ENCODE measurements around the gene ZMIZ2. TPM values are rescaled to one million over a fixed set of nuclear protein-coding genes. Genes with fewer than 3 reads are reported as not detected.

Gene ZMIZ2
- polyA plus RNA-seq, 1 donor (not counting 4 experiments of a cell fraction or from before 2014, with no cell fraction given) = 3.2 TPM

DNA sequence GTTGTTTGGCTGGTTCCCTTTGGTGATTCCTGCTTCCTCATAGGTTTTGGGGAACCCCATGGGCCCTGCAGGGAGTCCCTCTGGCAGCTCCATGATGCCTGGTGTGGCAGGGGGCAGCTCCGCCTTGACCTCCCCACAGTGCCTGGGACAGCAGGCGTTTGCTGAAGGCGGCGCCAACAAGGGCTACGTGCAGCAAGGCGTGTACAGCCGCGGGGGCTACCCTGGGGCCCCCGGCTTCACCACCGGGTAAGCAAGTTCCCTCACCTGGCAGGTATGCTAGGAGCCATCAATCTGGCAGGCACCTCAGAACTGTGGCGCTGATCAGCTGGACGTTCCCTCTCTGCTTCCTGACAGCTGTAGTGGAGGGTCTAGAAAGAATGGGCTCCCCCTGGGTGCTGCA is 8.3 kb downstream of the ZMIZ2 start:
- Histone ChIP-seq H3K4me2 (ENCODE audit: control insufficient read depth, extremely low read depth, insufficient read depth, low read depth, low read length) (no peak overlapping the region), H3K27me3 (ENCODE audit: control insufficient read depth, extremely low read depth, insufficient read depth, low read length) (no peaks in the 10 kb centered on the region), H3K36me3 (ENCODE audit: control insufficient read depth in 2 of 2, extremely low read depth in 1 of 2, insufficient read depth in 2 of 2, low read length in 2 of 2) (peaks cover 10 to 12% of the 10 kb centered on the region in 2 experiments), H3K9me1 (ENCODE audit: control insufficient read depth, extremely low read depth, insufficient read depth, low read length) (peaks cover 2% of the 10 kb centered on the region), H3K9me3 (ENCODE audit: control insufficient read depth, low read depth, low read length) (no peaks in the 10 kb centered on the region), H4K20me1 (ENCODE audit: control insufficient read depth, extremely low read depth, insufficient read depth, low read length) (no peaks in the 10 kb centered on the region), H3K9ac (ENCODE audit: control insufficient read depth, extremely low read depth, insufficient read depth, low read length) (no peak overlapping the region), H3K27ac (ENCODE audit: control insufficient read depth, insufficient read depth, low read length) (no peak overlapping the region), H3K4me3 (ENCODE audit: control insufficient read depth in 2 of 3, extremely low read depth in 1 of 3, insufficient read depth in 2 of 3, low read depth in 1 of 3, low read length in 3 of 3) (no peak overlapping the region), H3K79me2 (ENCODE audit: control insufficient read depth, insufficient read depth, low read length) (peaks cover 24% of the 10 kb centered on the region), H3K4me1 (ENCODE audit: control insufficient read depth, extremely low read depth, insufficient read depth, low read length) (peaks cover 12% of the 10 kb centered on the region), H2AFZ (ENCODE audit: control insufficient read depth, low read length) (no peak overlapping the region)
- no peak for FAIRE-seq
- TF ChIP-seq, protein P1, sequence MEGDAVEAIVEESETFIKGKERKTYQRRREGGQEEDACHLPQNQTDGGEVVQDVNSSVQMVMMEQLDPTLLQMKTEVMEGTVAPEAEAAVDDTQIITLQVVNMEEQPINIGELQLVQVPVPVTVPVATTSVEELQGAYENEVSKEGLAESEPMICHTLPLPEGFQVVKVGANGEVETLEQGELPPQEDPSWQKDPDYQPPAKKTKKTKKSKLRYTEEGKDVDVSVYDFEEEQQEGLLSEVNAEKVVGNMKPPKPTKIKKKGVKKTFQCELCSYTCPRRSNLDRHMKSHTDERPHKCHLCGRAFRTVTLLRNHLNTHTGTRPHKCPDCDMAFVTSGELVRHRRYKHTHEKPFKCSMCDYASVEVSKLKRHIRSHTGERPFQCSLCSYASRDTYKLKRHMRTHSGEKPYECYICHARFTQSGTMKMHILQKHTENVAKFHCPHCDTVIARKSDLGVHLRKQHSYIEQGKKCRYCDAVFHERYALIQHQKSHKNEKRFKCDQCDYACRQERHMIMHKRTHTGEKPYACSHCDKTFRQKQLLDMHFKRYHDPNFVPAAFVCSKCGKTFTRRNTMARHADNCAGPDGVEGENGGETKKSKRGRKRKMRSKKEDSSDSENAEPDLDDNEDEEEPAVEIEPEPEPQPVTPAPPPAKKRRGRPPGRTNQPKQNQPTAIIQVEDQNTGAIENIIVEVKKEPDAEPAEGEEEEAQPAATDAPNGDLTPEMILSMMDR (optimal IDR thresholded peaks at IDR 0.05 in 1 of 3, IDR thresholded peaks at IDR 0.05 in 1 of 3, conservative IDR thresholded peaks at IDR 0.05 in 1 of 3; ENCODE audit: extremely low read depth in 1 of 3, insufficient read depth in 2 of 3, low read length in 3 of 3) = no peak
- no peak for TF ChIP-seq EZH2 (IDR thresholded peaks at IDR 0.05; ENCODE audit: low read length)
- no peak for DNase-seq (ENCODE audit: low read depth, low spot score)
- dilution Hi-C loops (cut with MboI; ENCODE audit: extremely low pct_ligation_motif_present, low sequenced_read_pairs) = no loop called here

DNA sequence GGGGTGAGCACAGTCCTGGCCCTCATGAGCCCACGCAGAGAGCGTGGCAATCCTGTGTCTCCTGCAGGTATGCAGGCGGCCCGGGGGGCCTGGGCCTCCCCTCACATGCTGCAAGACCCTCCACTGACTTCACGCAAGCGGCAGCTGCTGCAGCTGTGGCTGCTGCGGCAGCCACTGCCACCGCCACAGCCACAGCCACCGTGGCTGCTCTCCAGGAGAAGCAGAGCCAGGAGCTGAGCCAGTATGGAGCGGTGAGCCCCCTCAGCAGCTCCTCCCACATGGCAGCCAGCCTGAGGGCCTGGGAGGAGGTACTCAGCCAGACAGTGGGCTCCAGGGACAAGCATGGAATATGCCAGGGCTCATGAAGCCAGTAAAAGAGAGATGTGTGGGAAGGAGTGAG is 8.7 kb downstream of the ZMIZ2 start:
- no peak overlapping the region for H3K27ac ChIP-seq (ENCODE audit: control insufficient read depth, insufficient read depth, low read length)
- no peak overlapping the region for H2AFZ ChIP-seq (ENCODE audit: control insufficient read depth, low read length)
- no peak overlapping the region for H3K9ac ChIP-seq (ENCODE audit: control insufficient read depth, extremely low read depth, insufficient read depth, low read length)
- H3K9me1 ChIP-seq (ENCODE audit: control insufficient read depth, extremely low read depth, insufficient read depth, low read length) = peaks cover 4% of the 10 kb centered on the region
- H3K4me3 ChIP-seq (ENCODE audit: control insufficient read depth in 2 of 3, extremely low read depth in 1 of 3, insufficient read depth in 2 of 3, low read depth in 1 of 3, low read length in 3 of 3) = no peak overlapping the region
- no peak for FAIRE-seq
- dilution Hi-C loops (cut with MboI; ENCODE audit: extremely low pct_ligation_motif_present, low sequenced_read_pairs) = no loop called here
- peaks cover 16% of the 10 kb centered on the region for H3K4me1 ChIP-seq (ENCODE audit: control insufficient read depth, extremely low read depth, insufficient read depth, low read length)
- peaks cover 12% of the 10 kb centered on the region in 2 experiments for H3K36me3 ChIP-seq (ENCODE audit: control insufficient read depth in 2 of 2, extremely low read depth in 1 of 2, insufficient read depth in 2 of 2, low read length in 2 of 2)
- TF ChIP-seq, protein P1 (optimal IDR thresholded peaks at IDR 0.05 in 1 of 3, IDR thresholded peaks at IDR 0.05 in 1 of 3, conservative IDR thresholded peaks at IDR 0.05 in 1 of 3; ENCODE audit: extremely low read depth in 1 of 3, insufficient read depth in 2 of 3, low read length in 3 of 3) = no peak
- TF ChIP-seq EZH2 (IDR thresholded peaks at IDR 0.05; ENCODE audit: low read length) = no peak
- H3K79me2 ChIP-seq (ENCODE audit: control insufficient read depth, insufficient read depth, low read length) = peaks cover 25% of the 10 kb centered on the region
- no peaks in the 10 kb centered on the region for H3K9me3 ChIP-seq (ENCODE audit: control insufficient read depth, low read depth, low read length)
- no peaks in the 10 kb centered on the region for H4K20me1 ChIP-seq (ENCODE audit: control insufficient read depth, extremely low read depth, insufficient read depth, low read length)
- no peak for DNase-seq (ENCODE audit: low read depth, low spot score)
- no peak overlapping the region for H3K4me2 ChIP-seq (ENCODE audit: control insufficient read depth, extremely low read depth, insufficient read depth, low read depth, low read length)
- no peaks in the 10 kb centered on the region for H3K27me3 ChIP-seq (ENCODE audit: control insufficient read depth, extremely low read depth, insufficient read depth, low read length)

Data from keratinocyte (primary cell).